Lower leg skin (tissue), 4 donors: ENCODE measurements around the gene RAD51B. TPM values are rescaled to one million over a fixed set of nuclear protein-coding genes. Genes with fewer than 3 reads are reported as not detected.

Experiments
- DNase-seq, 2 donors: peaks; one replicate each; pipeline ENCODE4 v3.0.0-alpha.2; 2019; ENCODE audit warnings: low spot score in 2 of 2
- H3K4me3 ChIP-seq: fragments of 200-600 bp; sonication (generic); 2 replicates; pipeline ENCODE4 v1.5.1; 2017; ENCODE audit warnings: mild to moderate bottlenecking, low read depth; ENCODE audit not compliant: poor library complexity, severe bottlenecking
- POLR2A ChIP-seq, 2 donors: fragments of 450-650 bp; IDR thresholded peaks; one replicate each; pipeline ENCODE4 v1.6.1; 2016 to 2017; ENCODE audit warnings: antibody characterized with exemption in 2 of 2, mild to moderate bottlenecking in 1 of 2, moderate library complexity in 1 of 2
- WGBS, 2 donors: methylation state at CpG; one replicate each; pipeline ENCODE4 v1.1.5; 2018; 5-methylcytosine and 5-hydroxymethylcytosine counted together
- intact Hi-C: fragments of 100-400 bp; cut with DNase I; formaldehyde crosslinking; loops from one replicate; pipeline ENCODE4 v1.15.0; 2023; ENCODE audit warnings: low total_unique reads
- total RNA-seq, 4 donors: library from RNA; depleted of rRNA; stranded (reverse); fragments of >200 nt; gene quantifications; one replicate each; pipeline ENCODE4 v1.1.0, GENCODE V29; 2016
- TF ChIP-seq, protein P1 (sequence below), 3 donors: fragments of 450-650 bp; IDR thresholded peaks; one replicate each; pipeline ENCODE4 v1.5.1; 2016; ENCODE audit warnings: antibody characterized with exemption in 3 of 3, mild to moderate bottlenecking in 3 of 3, moderate library complexity in 2 of 3

RAD51B gene
- total RNA-seq, 4 donors from 2014 or later: 6.1 to 27.2 (median 13.6) TPM

- TF ChIP-seq POLR2A (IDR thresholded peaks at IDR 0.05): no peak
- TF ChIP-seq, protein P1, sequence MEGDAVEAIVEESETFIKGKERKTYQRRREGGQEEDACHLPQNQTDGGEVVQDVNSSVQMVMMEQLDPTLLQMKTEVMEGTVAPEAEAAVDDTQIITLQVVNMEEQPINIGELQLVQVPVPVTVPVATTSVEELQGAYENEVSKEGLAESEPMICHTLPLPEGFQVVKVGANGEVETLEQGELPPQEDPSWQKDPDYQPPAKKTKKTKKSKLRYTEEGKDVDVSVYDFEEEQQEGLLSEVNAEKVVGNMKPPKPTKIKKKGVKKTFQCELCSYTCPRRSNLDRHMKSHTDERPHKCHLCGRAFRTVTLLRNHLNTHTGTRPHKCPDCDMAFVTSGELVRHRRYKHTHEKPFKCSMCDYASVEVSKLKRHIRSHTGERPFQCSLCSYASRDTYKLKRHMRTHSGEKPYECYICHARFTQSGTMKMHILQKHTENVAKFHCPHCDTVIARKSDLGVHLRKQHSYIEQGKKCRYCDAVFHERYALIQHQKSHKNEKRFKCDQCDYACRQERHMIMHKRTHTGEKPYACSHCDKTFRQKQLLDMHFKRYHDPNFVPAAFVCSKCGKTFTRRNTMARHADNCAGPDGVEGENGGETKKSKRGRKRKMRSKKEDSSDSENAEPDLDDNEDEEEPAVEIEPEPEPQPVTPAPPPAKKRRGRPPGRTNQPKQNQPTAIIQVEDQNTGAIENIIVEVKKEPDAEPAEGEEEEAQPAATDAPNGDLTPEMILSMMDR (IDR thresholded peaks at IDR 0.05): no peak
- WGBS, 2 donors: 76 to 78% methylated on average over 2 of the region's 2 CpGs
- H3K4me3 ChIP-seq: no peak overlapping the region
- intact Hi-C loops: no loop called here
- no peak for DNase-seq
Measured at GRCh38 chr14:67856827-67857226, 37.2 kb downstream of the RAD51B start.

DNA sequence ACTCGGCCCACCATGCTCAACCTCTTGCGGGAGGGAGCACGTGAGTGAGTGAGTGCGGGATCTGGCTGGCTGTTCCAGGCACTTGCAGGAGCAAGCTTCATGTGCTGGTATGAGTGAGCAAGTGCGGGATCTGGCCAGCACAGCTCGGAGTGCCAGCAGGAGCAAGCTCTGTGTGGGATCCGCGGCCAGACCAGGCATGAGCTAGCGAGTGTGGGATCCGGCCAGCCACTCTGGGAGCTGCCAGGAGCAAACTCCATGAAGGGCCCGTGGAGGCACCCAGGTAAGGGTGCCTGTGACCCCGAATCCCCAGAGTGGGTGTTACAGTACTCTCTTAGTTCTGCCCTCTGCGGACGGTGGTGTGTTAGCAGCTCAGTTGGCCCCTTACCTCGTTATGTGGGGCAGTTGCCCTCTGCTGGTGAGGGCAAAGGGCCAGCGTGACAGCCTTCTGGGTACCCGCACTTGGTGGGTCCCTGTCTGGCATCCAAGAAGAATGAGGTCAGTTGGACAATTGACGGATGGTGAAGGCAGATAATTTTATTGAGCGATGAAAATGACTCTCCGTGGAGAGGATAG lies 38.3 kb downstream of the RAD51B start:
- TF ChIP-seq, protein P1 (IDR thresholded peaks at IDR 0.05): no peak
- 89 to 94% methylated on average over 20 of the region's 20 CpGs for WGBS, 2 donors
- DNase-seq: no peak
- intact Hi-C loops: no loop called here
- H3K4me3 ChIP-seq: no peak overlapping the region

DNA sequence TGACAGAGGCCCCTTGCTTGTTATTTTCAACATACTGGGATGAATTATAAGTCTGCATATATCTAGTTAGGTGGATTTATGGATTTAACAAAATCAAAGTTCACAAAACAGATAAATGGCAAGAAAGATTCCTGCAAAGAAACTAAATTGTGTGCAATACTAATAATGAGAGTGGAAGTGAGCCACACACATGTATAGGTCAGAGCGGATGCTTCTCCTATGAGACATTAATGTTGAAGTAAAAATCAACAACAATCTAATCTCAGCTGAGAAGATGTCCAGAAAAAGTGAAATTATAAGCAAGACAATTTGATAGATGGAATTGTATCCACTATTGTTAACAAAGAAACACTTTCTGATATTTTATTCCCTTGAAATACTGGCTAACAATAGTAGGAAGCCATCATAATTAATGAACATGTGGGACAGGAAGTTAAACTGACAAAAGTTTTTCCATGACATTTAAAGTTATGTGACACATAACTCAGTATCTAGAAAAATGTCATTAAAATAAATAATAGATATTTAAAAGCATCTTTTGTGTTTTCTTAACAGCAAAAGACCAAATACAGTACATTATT lies 39.7 kb downstream of the RAD51B start:
- no peak for DNase-seq
- 84 to 86% methylated on average over 1 of the region's 1 CpG for WGBS, 2 donors
- H3K4me3 ChIP-seq: no peak overlapping the region
- TF ChIP-seq POLR2A (IDR thresholded peaks at IDR 0.05): no peak
- TF ChIP-seq, protein P1 (IDR thresholded peaks at IDR 0.05): no peak
- intact Hi-C loops: no loop called here

DNA sequence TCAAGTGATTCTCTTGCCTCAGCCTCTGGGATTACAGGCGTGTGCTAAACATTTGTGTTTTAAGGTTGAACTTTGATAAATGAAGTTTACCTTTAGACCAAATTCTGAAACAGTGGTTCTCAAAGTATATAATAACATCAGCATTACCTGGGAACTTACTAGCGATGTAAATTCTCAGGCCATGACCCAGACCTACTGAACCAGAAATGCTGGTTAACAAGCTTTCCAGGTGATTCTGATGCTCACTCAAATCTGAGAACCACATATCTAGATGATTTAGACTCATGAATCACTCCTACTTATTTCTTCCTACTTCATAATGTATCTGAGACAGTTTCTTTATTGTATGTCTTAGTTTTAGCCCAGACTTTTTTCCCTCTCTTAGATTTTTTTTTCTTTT lies 43.6 kb downstream of the RAD51B start:
- no peak for TF ChIP-seq POLR2A (IDR thresholded peaks at IDR 0.05)
- TF ChIP-seq, protein P1 (IDR thresholded peaks at IDR 0.05): no peak
- no peak overlapping the region for H3K4me3 ChIP-seq
- intact Hi-C loops: no loop called here
- DNase-seq: no peak
- 92% methylated on average over 2 of the region's 2 CpGs for WGBS, 2 donors

- intact Hi-C loops: no loop called here
- no peak overlapping the region for H3K4me3 ChIP-seq
- TF ChIP-seq, protein P1 (IDR thresholded peaks at IDR 0.05): no peak
- no peak for TF ChIP-seq POLR2A (IDR thresholded peaks at IDR 0.05)
- no peak for DNase-seq
- 77 to 78% methylated on average over 3 of the region's 3 CpGs for WGBS, 2 donors
Measured at GRCh38 chr14:67875175-67876006, 55.8 kb downstream of the RAD51B start.
